H9 (cell line): Measurements from ENCODE around the gene DMTF1. TPM values are rescaled to one million over a fixed set of nuclear protein-coding genes. Genes with fewer than 3 reads are reported as not detected.

Experiments used
- DNase-seq: peaks from one replicate; pipeline ENCODE4 v3.0.0-alpha.2; 2017
- H2AFZ ChIP-seq: one replicate; pipeline ENCODE4 v1.6.1; 2013; ENCODE audit warnings: mild to moderate bottlenecking, low read length, control low read depth, moderate library complexity
- H2AK5ac ChIP-seq: 2 replicates; pipeline ENCODE4 v1.6.1; 2013; ENCODE audit warnings: low read length, control low read depth, mixed read lengths; ENCODE audit not compliant: insufficient read length
- H2BK120ac ChIP-seq: one replicate; pipeline ENCODE4 v1.6.1; 2013; ENCODE audit warnings: low read depth, mild to moderate bottlenecking, low read length, control low read depth, inconsistent platforms; ENCODE audit not compliant: poor library complexity, severe bottlenecking
- H2BK12ac ChIP-seq: 2 replicates; pipeline ENCODE4 v1.6.1; 2013; ENCODE audit warnings: low read length, control low read depth, mixed read lengths, low read depth; ENCODE audit not compliant: insufficient read length
- H2BK15ac ChIP-seq: 2 replicates; pipeline ENCODE4 v1.6.1; 2013; ENCODE audit warnings: low read depth, low read length, control low read depth
- H2BK20ac ChIP-seq: one replicate; pipeline ENCODE4 v1.6.1; 2013; ENCODE audit warnings: low read depth, mild to moderate bottlenecking, low read length, control low read depth, inconsistent platforms; ENCODE audit not compliant: poor library complexity, severe bottlenecking
- H2BK5ac ChIP-seq: 2 replicates; pipeline ENCODE4 v1.6.1; 2013; ENCODE audit warnings: low read length, control low read depth, mixed read lengths; ENCODE audit not compliant: insufficient read length
- H3K14ac ChIP-seq: 2 replicates; pipeline ENCODE4 v1.6.1; 2013; ENCODE audit warnings: low read length, control low read depth; ENCODE audit not compliant: insufficient read depth
- H3K18ac ChIP-seq: 2 replicates; pipeline ENCODE4 v1.6.1; 2013; ENCODE audit warnings: low read depth, mild to moderate bottlenecking, mixed read lengths, low read length, control low read depth; ENCODE audit not compliant: insufficient read length
- H3K23ac ChIP-seq: 2 replicates; pipeline ENCODE4 v1.6.1; 2013; ENCODE audit warnings: low read length, control low read depth, mixed read lengths, low read depth; ENCODE audit not compliant: insufficient read length
- H3K23me2 ChIP-seq: 2 replicates; pipeline ENCODE4 v1.6.1; 2013; ENCODE audit warnings: low read depth, mild to moderate bottlenecking, mixed read lengths, low read length, control low read depth; ENCODE audit not compliant: insufficient read length, poor library complexity, severe bottlenecking
- H3K27ac ChIP-seq: 2 replicates; pipeline ENCODE4 v1.5.1; 2013; ENCODE audit warnings: low read length, control low read depth, mixed read lengths, low read depth; ENCODE audit not compliant: insufficient read length
- H3K27me3 ChIP-seq: 2 replicates; pipeline ENCODE4 v1.6.1; 2013; ENCODE audit warnings: low read length, control low read depth, inconsistent platforms; ENCODE audit not compliant: insufficient read depth
- H3K4ac ChIP-seq: 2 replicates; pipeline ENCODE4 v1.6.1; 2013; ENCODE audit warnings: low read depth, mild to moderate bottlenecking, control low read depth, inconsistent platforms, low read length, moderate library complexity
- H3K4me1 ChIP-seq: 2 replicates; pipeline ENCODE4 v1.6.1; 2013; ENCODE audit warnings: low read length, control low read depth, inconsistent platforms; ENCODE audit not compliant: insufficient read depth
- H3K4me2 ChIP-seq: 2 replicates; pipeline ENCODE4 v1.6.1; 2013; ENCODE audit warnings: low read length, control low read depth, mixed read lengths; ENCODE audit not compliant: insufficient read length, insufficient read depth
- H3K56ac ChIP-seq: 2 replicates; pipeline ENCODE4 v1.6.1; 2013; ENCODE audit warnings: low read depth, mild to moderate bottlenecking, mixed read lengths, low read length, control low read depth; ENCODE audit not compliant: insufficient read length
- H3K79me1 ChIP-seq: 2 replicates; pipeline ENCODE4 v1.6.1; 2013; ENCODE audit warnings: low read depth, mild to moderate bottlenecking, moderate library complexity, low read length, control low read depth, inconsistent platforms; ENCODE audit not compliant: insufficient read depth, poor library complexity, severe bottlenecking
- H3K79me2 ChIP-seq: 2 replicates; pipeline ENCODE4 v1.6.1; 2013; ENCODE audit warnings: low read length, control low read depth, inconsistent platforms; ENCODE audit not compliant: insufficient read depth
- H3K9ac ChIP-seq: 2 replicates; pipeline ENCODE4 v1.6.1; 2013; ENCODE audit warnings: low read length, control low read depth, mixed read lengths; ENCODE audit not compliant: insufficient read length; ENCODE audit errors: extremely low read depth
- H3K9me3 ChIP-seq: one replicate; pipeline ENCODE4 v1.6.1; 2013; ENCODE audit warnings: low read depth, low read length, inconsistent platforms; ENCODE audit not compliant: control insufficient read depth
- H3T11ph ChIP-seq: one replicate; pipeline ENCODE4 v1.6.1; 2013; ENCODE audit warnings: mild to moderate bottlenecking, low read length, control low read depth, inconsistent platforms
- H4K20me1 ChIP-seq: one replicate; pipeline ENCODE4 v1.6.1; 2013; ENCODE audit not compliant: control insufficient read depth, insufficient read length, insufficient read depth
- H4K5ac ChIP-seq: 2 replicates; pipeline ENCODE4 v1.6.1; 2013; ENCODE audit warnings: low read depth, mild to moderate bottlenecking, mixed read lengths, low read length, control low read depth; ENCODE audit not compliant: insufficient read length
- H4K8ac ChIP-seq: replicated peaks from 2 replicates; pipeline ENCODE4 v1.6.1; 2013; ENCODE audit warnings: low read length, control low read depth, mixed read lengths, low read depth; ENCODE audit not compliant: insufficient read length
- H4K91ac ChIP-seq: 2 replicates; pipeline ENCODE4 v1.6.1; 2013; ENCODE audit warnings: low read depth, mild to moderate bottlenecking, moderate library complexity, mixed read lengths, low read length, control low read depth; ENCODE audit not compliant: insufficient read length
- H3K27ac Mint-ChIP-seq, 3 experiments: 2 replicates in 2 of 3; 3 replicates in 1 of 3; pipeline ENCODE4 v1.8.0; 2020 to 2021; ENCODE audit warnings: mixed read lengths in 3 of 3, mild to moderate bottlenecking in 1 of 3, moderate library complexity in 1 of 3
- H3K27me3 Mint-ChIP-seq: 2 replicates; pipeline ENCODE4 v1.8.0; 2021; ENCODE audit warnings: low read depth, mild to moderate bottlenecking, moderate library complexity, mixed read lengths
- H3K36me3 Mint-ChIP-seq, 3 experiments: 2 replicates in 2 of 3; 3 replicates in 1 of 3; pipeline ENCODE4 v1.8.0; 2020 to 2021; ENCODE audit warnings: low read depth in 3 of 3, mixed read lengths in 3 of 3; ENCODE audit not compliant: insufficient read depth in 1 of 3
- H3K4me1 Mint-ChIP-seq, 2 experiments: 2 replicates each; pipeline ENCODE4 v1.8.0; 2020; ENCODE audit warnings: mixed read lengths in 2 of 2
- H3K4me3 Mint-ChIP-seq, 2 experiments: 2 replicates in 1 of 2; 3 replicates in 1 of 2; pipeline ENCODE4 v1.8.0; 2020 to 2021; ENCODE audit warnings: mild to moderate bottlenecking in 2 of 2, mixed read lengths in 2 of 2, moderate library complexity in 1 of 2
- H3K9me3 Mint-ChIP-seq, 2 experiments: 2 replicates in 1 of 2; 3 replicates in 1 of 2; pipeline ENCODE4 v1.8.0; 2020; ENCODE audit warnings: mild to moderate bottlenecking in 2 of 2, mixed read lengths in 2 of 2, moderate library complexity in 1 of 2
- WGBS: extraction: QIAGEN DNeasy Blood & Tissue Kit; methylation state at CpG from one replicate; pipeline ENCODE4 v1.1.7; 2013; ENCODE audit warnings: missing lambda C conversion rate, low lambda C conversion rate, mixed read lengths; ENCODE audit not compliant: insufficient read length; ENCODE audit errors: extremely low coverage; 5-methylcytosine and 5-hydroxymethylcytosine counted together
- total RNA-seq: library from RNA; stranded (reverse); gene quantifications from 2 replicates; pipeline ENCODE4 v1.2.1, GENCODE V29; 2021
- TF ChIP-seq, protein P1 (sequence below): fragments of 200-600 bp; sonication (generic); conservative IDR thresholded peaks from 3 replicates; pipeline ENCODE4 v1.8.0; 2021; ENCODE audit warnings: antibody characterized with exemption, mild to moderate bottlenecking

Gene DMTF1
- total RNA-seq, 1 experiment from 2014 or later: 111 TPM

DNA sequence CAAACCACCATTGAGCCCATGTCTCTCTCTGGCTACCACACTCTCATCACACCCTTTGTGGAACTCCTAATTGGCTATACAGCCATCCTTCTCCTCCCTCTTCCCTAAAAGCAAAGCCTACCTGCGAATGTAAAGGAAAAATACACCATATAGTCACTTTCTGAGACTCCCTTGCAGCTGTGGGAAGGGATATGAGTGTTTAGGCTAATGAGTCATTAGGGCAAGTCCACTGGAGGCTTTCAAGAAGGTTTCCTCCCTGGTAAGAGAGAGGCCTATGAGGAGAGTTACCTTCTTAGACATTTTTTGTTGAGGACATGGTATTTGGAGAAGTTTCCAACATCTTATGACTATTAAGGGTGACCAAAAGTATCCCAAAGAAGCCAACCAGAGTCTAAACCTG lies 71.4 kb downstream of the DMTF1 start:
- H3K4ac ChIP-seq: no peak overlapping the region
- no peak overlapping the region for H3K4me2 ChIP-seq
- H3K9ac ChIP-seq: no peak overlapping the region
- no peak overlapping the region for H3K18ac ChIP-seq
- no peaks in the 10 kb centered on the region for H3K79me1 ChIP-seq
- Mint-ChIP-seq H3K4me3 (no peak overlapping the region), H3K36me3 (peaks cover 0 to 2% (median 0%) of the 10 kb centered on the region in 3 experiments; a peak in 3 of 7 replicates), H3K4me1 (peaks cover 11% of the 10 kb centered on the region in 2 experiments), H3K9me3 (no peaks in the 10 kb centered on the region), H3K27me3 (peaks cover 14% of the 10 kb centered on the region), H3K27ac (no peak overlapping the region)
- no peak overlapping the region for H4K91ac ChIP-seq
- no peak overlapping the region for H2AK5ac ChIP-seq
- H3K4me1 ChIP-seq: 0 out of 2 replicates have a peak, but pooled peaks cover 2% of the 10 kb centered on the region
- H2BK12ac ChIP-seq: no peak overlapping the region
- no peak overlapping the region for H3K27ac ChIP-seq
- H2BK15ac ChIP-seq: no peak overlapping the region
- H3K79me2 ChIP-seq: peaks cover 3% of the 10 kb centered on the region; the same call in 1 of the 2 replicates
- DNase-seq: no peak
- H4K8ac ChIP-seq: no peak overlapping the region
- H2BK120ac ChIP-seq: no peak overlapping the region
- TF ChIP-seq, protein P1, sequence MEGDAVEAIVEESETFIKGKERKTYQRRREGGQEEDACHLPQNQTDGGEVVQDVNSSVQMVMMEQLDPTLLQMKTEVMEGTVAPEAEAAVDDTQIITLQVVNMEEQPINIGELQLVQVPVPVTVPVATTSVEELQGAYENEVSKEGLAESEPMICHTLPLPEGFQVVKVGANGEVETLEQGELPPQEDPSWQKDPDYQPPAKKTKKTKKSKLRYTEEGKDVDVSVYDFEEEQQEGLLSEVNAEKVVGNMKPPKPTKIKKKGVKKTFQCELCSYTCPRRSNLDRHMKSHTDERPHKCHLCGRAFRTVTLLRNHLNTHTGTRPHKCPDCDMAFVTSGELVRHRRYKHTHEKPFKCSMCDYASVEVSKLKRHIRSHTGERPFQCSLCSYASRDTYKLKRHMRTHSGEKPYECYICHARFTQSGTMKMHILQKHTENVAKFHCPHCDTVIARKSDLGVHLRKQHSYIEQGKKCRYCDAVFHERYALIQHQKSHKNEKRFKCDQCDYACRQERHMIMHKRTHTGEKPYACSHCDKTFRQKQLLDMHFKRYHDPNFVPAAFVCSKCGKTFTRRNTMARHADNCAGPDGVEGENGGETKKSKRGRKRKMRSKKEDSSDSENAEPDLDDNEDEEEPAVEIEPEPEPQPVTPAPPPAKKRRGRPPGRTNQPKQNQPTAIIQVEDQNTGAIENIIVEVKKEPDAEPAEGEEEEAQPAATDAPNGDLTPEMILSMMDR: no peak
- peaks cover 17% of the 10 kb centered on the region for H3K23me2 ChIP-seq
- H2AFZ ChIP-seq: no peak overlapping the region
- H4K5ac ChIP-seq: no peak overlapping the region
- no peak overlapping the region for H3K56ac ChIP-seq
- H3K23ac ChIP-seq: no peak overlapping the region
- H2BK5ac ChIP-seq: no peak overlapping the region
- no peak overlapping the region for H3T11ph ChIP-seq
- H3K9me3 ChIP-seq: no peaks in the 10 kb centered on the region
- WGBS: no CpG with 5 or more reads among the region's 1 CpG
- H3K27me3 ChIP-seq: peaks cover 7% of the 10 kb centered on the region; the same call in 1 of the 2 replicates
- H2BK20ac ChIP-seq: no peak overlapping the region
- H4K20me1 ChIP-seq: no peaks in the 10 kb centered on the region
- no peak overlapping the region for H3K14ac ChIP-seq
